Panc1 (cell line): ENCODE data around the gene PPP1R15B. TPM values are rescaled to one million over a fixed set of nuclear protein-coding genes. Genes with fewer than 3 reads are reported as not detected.
"Not testable (repeated sequence)": the region's sequence is repeated elsewhere in the genome, so short reads cannot be mapped to it uniquely, and the experiment has no call there.

Experiments
- ATAC-seq: fragments of 200-7000 bp; cut with Tn5 transposase; 2 replicates; pipeline ENCODE4 v1.9.1; 2020; ENCODE audit warnings: mild to moderate bottlenecking, moderate library complexity
- BruUV-seq: library from RNA; stranded (reverse); fragments of 400-500 nt; replicated peaks from 2 replicates; lab custom pipeline; 2021; lab: Mats Ljungman, UMichigan
- CTCF ChIA-PET: fragments of 300-600 bp; sonication (Branson Sonifier 250); formaldehyde crosslinking; loops from one replicate; lab custom pipeline; 2022; ENCODE audit warnings: antibody characterized with exemption; lab: Charles Lee
- POLR2A ChIA-PET: fragments of 300-600 bp; sonication (Branson Sonifier 250); formaldehyde crosslinking; loops from one replicate; lab custom pipeline; 2022; ENCODE audit warnings: antibody characterized with exemption; lab: Charles Lee
- DNase-seq: peaks from one replicate; pipeline ENCODE4 v3.0.0-alpha.2; 2010; ENCODE audit warnings: low read depth, low spot score
- H3K27ac ChIP-seq: 2 replicates; pipeline ENCODE4 v1.5.1; 2011; ENCODE audit warnings: mild to moderate bottlenecking, low read length, inconsistent platforms
- H3K27me3 ChIP-seq: fragments of 200-500 bp; sonication (Bioruptor generic); 2 replicates; pipeline ENCODE4 v1.6.0; 2014; ENCODE audit warnings: low read length, inconsistent platforms; ENCODE audit not compliant: control insufficient read depth, insufficient read depth
- H3K36me3 ChIP-seq: fragments of 200-500 bp; sonication (Bioruptor generic); 2 replicates; pipeline ENCODE4 v1.5.1; 2014; ENCODE audit warnings: inconsistent platforms, mild to moderate bottlenecking, low read length, moderate library complexity; ENCODE audit not compliant: control insufficient read depth, insufficient read depth
- H3K4me1 ChIP-seq: 2 replicates; pipeline ENCODE4 v1.5.1; 2011; ENCODE audit warnings: inconsistent platforms, mild to moderate bottlenecking, low read length, moderate library complexity; ENCODE audit not compliant: control insufficient read depth, insufficient read depth
- H3K4me3 ChIP-seq, 2 experiments: 2 replicates each; pipeline ENCODE4 v1.5.1; 2011 to 2012; ENCODE audit warnings: low read depth in 2 of 2, low read length in 2 of 2, mild to moderate bottlenecking in 2 of 2, inconsistent platforms in 1 of 2, moderate library complexity in 1 of 2
- H3K9me3 ChIP-seq: fragments of 200-500 bp; sonication (Bioruptor generic); 2 replicates; pipeline ENCODE4 v1.5.1; 2014; ENCODE audit warnings: low read depth, mild to moderate bottlenecking, inconsistent platforms, low read length, moderate library complexity; ENCODE audit not compliant: control insufficient read depth, insufficient read depth
- CTCF ChIP-seq: fragments of 450-650 bp; IDR thresholded peaks from 2 replicates; pipeline ENCODE4 v1.5.1; 2017; ENCODE audit warnings: mild to moderate bottlenecking
- POLR2AphosphoS5 ChIP-seq: IDR thresholded peaks from 2 replicates; pipeline ENCODE4 v1.6.1; 2012; ENCODE audit warnings: mild to moderate bottlenecking, low read depth, low read length, moderate library complexity
- REST ChIP-seq, 2 experiments: IDR thresholded peaks; 2 replicates each; pipeline ENCODE4 v1.6.1; 2011 to 2012; ENCODE audit warnings: low read depth in 2 of 2, control low read depth in 1 of 2, low read length in 1 of 2, mild to moderate bottlenecking in 1 of 2, moderate library complexity in 1 of 2; ENCODE audit not compliant: insufficient read depth in 1 of 2
- SIN3A ChIP-seq: IDR thresholded peaks from 2 replicates; pipeline ENCODE4 v1.6.1; 2012; ENCODE audit warnings: low read depth, mild to moderate bottlenecking, low read length, moderate library complexity, borderline replicate concordance; ENCODE audit not compliant: insufficient read depth
- TCF7L2 ChIP-seq: IDR thresholded peaks from 2 replicates; pipeline ENCODE4 v1.6.1; 2011; ENCODE audit warnings: mild to moderate bottlenecking, low read depth, low read length, inconsistent platforms
- in situ Hi-C: cut with HindIII; loops from 2 replicates; pipeline ENCODE4 v1.10.0; 2016; ENCODE audit warnings: low sequenced_read_pairs, low pct_unique_long_range_greater_than_20kb
- intact Hi-C: fragments of 100-400 bp; cut with micrococcal nuclease; formaldehyde crosslinking; loops from one replicate; pipeline ENCODE4 v1.10.0; 2022; ENCODE audit not compliant: unreplicated experiment
- total RNA-seq: library from RNA; stranded (reverse); gene quantifications from one replicate; pipeline ENCODE4 v1.2.1, GENCODE V29; 2021; ENCODE audit not compliant: unreplicated experiment

PPP1R15B gene
- total RNA-seq, 1 experiment from 2014 or later, result 51.1 TPM

GRCh38 chr1:204426035-204426436 lies 14.4 kb upstream of the PPP1R15B start:
- Histone ChIP-seq H3K9me3 (no peaks in the 10 kb centered on the region), H3K4me1 (peaks cover under 1% of the 10 kb centered on the region; the same call in 1 of the 2 replicates), H3K4me3 (no peak overlapping the region), H3K27ac (no peak overlapping the region), H3K27me3 (no peaks in the 10 kb centered on the region), H3K36me3 (no peaks in the 10 kb centered on the region)
- DNase-seq, result no peak
- no TSS peak for BruUV-seq
- ChIA-PET POLR2A (interaction anchor here (0.6 kb wide), 1 partner anchor 427 kb away, joined by 4 read pairs; no protein-coding TSS in a partner anchor), CTCF (no interaction called here)
- intact Hi-C loops, result no loop called here
- TF ChIP-seq TCF7L2, result no peak
- in situ Hi-C loops, result no loop called here
- ATAC-seq, result peak; percentile 75

GRCh38 chr1:204424621-204425020 lies 13.0 kb upstream of the PPP1R15B start:
- TF ChIP-seq CTCF (no peak), POLR2AphosphoS5 (no peak), SIN3A (no peak)
- H3K4me1 ChIP-seq, result peaks cover 7% of the 10 kb centered on the region
- CTCF ChIA-PET, result no interaction called here
- no peaks in the 10 kb centered on the region for H3K36me3 ChIP-seq
- in situ Hi-C loops (no loop called here), intact Hi-C loops (no loop called here)
- no peak overlapping the region for H3K27ac ChIP-seq
- H3K27me3 ChIP-seq, result no peaks in the 10 kb centered on the region
- no peaks in the 10 kb centered on the region for H3K9me3 ChIP-seq
- H3K4me3 ChIP-seq, result no peak overlapping the region
- no TSS peak for BruUV-seq
- DNase-seq (no peak), ATAC-seq (no peak)
- POLR2A ChIA-PET, result no interaction called here

DNA sequence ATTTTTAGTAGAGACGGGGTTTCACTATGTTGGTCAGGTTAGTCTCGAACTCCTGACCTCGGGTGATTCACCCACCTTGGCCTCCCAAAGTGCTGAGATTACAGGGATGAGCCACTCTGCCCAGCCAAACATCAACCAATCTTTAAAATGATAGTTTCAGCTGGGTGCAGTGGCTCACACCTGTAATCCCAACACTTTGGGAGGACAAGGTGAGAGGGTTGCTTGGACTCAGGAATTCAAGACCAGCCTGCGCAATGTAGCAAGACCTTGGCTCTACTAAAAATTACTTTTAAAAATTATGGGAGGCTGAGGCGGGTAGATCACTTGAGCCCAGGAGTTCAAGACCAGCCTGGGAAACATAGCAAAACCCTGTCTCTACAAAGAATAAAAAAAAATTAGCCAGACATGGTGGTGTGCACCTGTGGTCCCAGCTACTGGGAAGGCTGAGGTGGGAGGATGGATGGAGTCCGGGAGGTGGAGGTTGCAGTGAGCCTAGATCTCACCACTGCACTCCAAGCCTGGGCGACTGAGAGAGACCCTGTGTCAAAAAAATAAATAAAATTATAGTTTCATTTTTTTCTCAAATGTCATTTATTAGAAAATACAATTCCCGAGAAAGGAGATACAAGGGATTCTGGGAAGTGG lies 10.6 kb upstream of the PPP1R15B start:
- ATAC-seq, H3K9me3 ChIP-seq, BruUV-seq, in situ Hi-C loops, intact Hi-C loops, DNase-seq, H3K27me3 ChIP-seq, H3K4me3 ChIP-seq, H3K36me3 ChIP-seq: not testable (repeated sequence)
- ChIA-PET POLR2A (interaction anchor here (0.7 kb wide), 2 partner anchors 42 to 72 kb away, joined by 3 to 8 read pairs; no protein-coding TSS in a partner anchor), CTCF (interaction anchor here (1.0 kb wide), 1 partner anchor 25 kb away, joined by 4 read pairs; no protein-coding TSS in a partner anchor)
- Histone ChIP-seq H3K27ac (peak overlapping the region; percentile 23; the same call in 1 of the 2 replicates), H3K4me1 (peaks cover 27% of the 10 kb centered on the region)

- H3K9me3 ChIP-seq, result no peaks in the 10 kb centered on the region
- TF ChIP-seq SIN3A, result no peak
- no peak for TF ChIP-seq CTCF
- no peak for TF ChIP-seq REST (IDR thresholded peaks at IDR 0.05; ENCODE audit: insufficient read depth in 1 of 2, low read depth in 2 of 2, low read length in 1 of 2)
- TF ChIP-seq TCF7L2, result no peak
- no peak for TF ChIP-seq POLR2AphosphoS5
Measured at GRCh38 chr1:204421441-204421840, 9.8 kb upstream of the PPP1R15B start.

More at GRCh38 chr1:204421441-204421840, 9.8 kb upstream of the PPP1R15B start:
- POLR2A ChIA-PET, result interaction anchor here (0.7 kb wide), 1 partner anchor 43 kb away, joined by 8 read pairs; no protein-coding TSS in a partner anchor
- ATAC-seq (no peak), DNase-seq (no peak)
- Histone ChIP-seq H3K27ac (no peak overlapping the region), H3K4me3 (no peak overlapping the region), H3K36me3 (no peaks in the 10 kb centered on the region), H3K4me1 (peaks cover 28% of the 10 kb centered on the region), H3K27me3 (no peaks in the 10 kb centered on the region)
- intact Hi-C loops, result no loop called here
- CTCF ChIA-PET, result interaction anchor here (1.0 kb wide), 1 partner anchor 26 kb away, joined by 4 read pairs; no protein-coding TSS in a partner anchor
- in situ Hi-C loops, result no loop called here
- BruUV-seq, result no TSS peak
